GM12872 (cell line): ENCODE data around the gene SULT2A1.
"Not testable (repeated sequence)": the region's sequence is repeated elsewhere in the genome, so short reads cannot be mapped to it uniquely, and the experiment has no call there.

Experiments used
- CTCF ChIP-seq: IDR thresholded peaks from 3 replicates; pipeline ENCODE4 v1.5.1; 2011; ENCODE audit warnings: low read depth, mild to moderate bottlenecking, low read length, moderate library complexity; ENCODE audit not compliant: insufficient read depth

SULT2A1 gene

GRCh38 chr19:47865166-47865565 lies 20.9 kb downstream of the SULT2A1 start:
- TF ChIP-seq CTCF: no peak

GRCh38 chr19:47863514-47863936 lies 22.6 kb downstream of the SULT2A1 start:
- TF ChIP-seq CTCF: peak; percentile 96

GRCh38 chr19:47861630-47862029 lies 24.5 kb downstream of the SULT2A1 start:
- TF ChIP-seq CTCF: no peak

- no peak for TF ChIP-seq CTCF
Observed at GRCh38 chr19:47860602-47861297, 25.4 kb downstream of the SULT2A1 start.

- not testable (repeated sequence) for TF ChIP-seq CTCF
Observed at GRCh38 chr19:47858646-47859285, 27.3 kb downstream of the SULT2A1 start, which contains the start of gene TPRX2. TPRX2 (plus strand) TSS chr19:47859235; CDS start chr19:47859247, 12 bp downstream.

GRCh38 chr19:47854459-47854858 lies 31.7 kb downstream of the SULT2A1 start:
- no peak for TF ChIP-seq CTCF

GRCh38 chr19:47853003-47853402 lies 33.1 kb downstream of the SULT2A1 start:
- no peak for TF ChIP-seq CTCF
